OCI-LY1 (cell line): ENCODE data around the gene CCDC18.

Experiments used
- CTCF ChIP-seq: fragments of 200-600 bp; sonication (generic), shearing (Covaris generic); IDR thresholded peaks from 2 replicates; pipeline ENCODE4 v1.5.1; 2017; ENCODE audit warnings: mild to moderate bottlenecking, antibody characterized with exemption, low read length, moderate library complexity, mixed read lengths
- EZH2 ChIP-seq: fragments of 200-600 bp; sonication (generic), shearing (Covaris generic); IDR thresholded peaks from 2 replicates; pipeline ENCODE4 v1.8.0; 2017; ENCODE audit warnings: borderline replicate concordance, mixed run types, mild to moderate bottlenecking, antibody characterized with exemption, low read length, moderate library complexity, mixed read lengths

- TF ChIP-seq EZH2 = no peak
- no peak for TF ChIP-seq CTCF
Measured at GRCh38 chr1:93288558-93288957, 108.0 kb downstream of the CCDC18 start.
